Endothelial cell of umbilical vein (primary cell): Measurements from ENCODE around the gene KIF9. TPM values are rescaled to one million over a fixed set of nuclear protein-coding genes. Genes with fewer than 3 reads are reported as not detected.
"Not testable (repeated sequence)": the region's sequence is repeated elsewhere in the genome, so short reads cannot be mapped to it uniquely, and the experiment has no call there.

Experiments used
- BruUV-seq: library from RNA; stranded (reverse); fragments of 400-500 nt; replicated peaks from 2 replicates; lab custom pipeline; 2021; lab: Mats Ljungman, UMichigan
- CTCF ChIA-PET: fragments of 300-600, 350-600 bp; sonication (Branson Sonifier 250); formaldehyde crosslinking; loops from one replicate; lab custom pipeline; 2021; ENCODE audit warnings: antibody characterized with exemption, inconsistent platforms; lab: Charles Lee
- POLR2A ChIA-PET: fragments of 300-600, 350-600 bp; sonication (Branson Sonifier 250); formaldehyde crosslinking; loops from one replicate; lab custom pipeline; 2021; ENCODE audit warnings: antibody characterized with exemption, inconsistent platforms; lab: Charles Lee
- DNase-seq: peaks from one replicate; pipeline ENCODE4 v3.0.0-alpha.2; 2011; ENCODE audit warnings: low read depth, low spot score
- FAIRE-seq: peaks from 2 replicates; lab custom pipeline; 2011; peaks lifted over from hg19 to GRCh38; lab: Jason Lieb, UNC
- H2AFZ ChIP-seq: 2 replicates; pipeline ENCODE4 v1.6.0; 2012; ENCODE audit warnings: low read depth, low read length, control low read depth, inconsistent platforms
- H3K27ac ChIP-seq: 2 replicates; pipeline ENCODE4 v1.5.1; 2011; ENCODE audit warnings: low read depth, mild to moderate bottlenecking, control low read depth, low read length, moderate library complexity; ENCODE audit not compliant: insufficient read depth
- H3K27me3 ChIP-seq, 2 experiments: 2 replicates each; pipeline versions ENCODE4 v1.6.0 to v1.6.1; 2011; ENCODE audit warnings: low read length in 2 of 2, mixed read lengths in 1 of 2; ENCODE audit not compliant: control insufficient read depth in 2 of 2, insufficient read depth in 2 of 2
- H3K36me3 ChIP-seq, 2 experiments: 2 replicates in 1 of 2; 3 replicates in 1 of 2; pipeline ENCODE4 v1.5.1; 2011; ENCODE audit warnings: low read length in 2 of 2, mild to moderate bottlenecking in 1 of 2, moderate library complexity in 1 of 2; ENCODE audit not compliant: control insufficient read depth in 2 of 2, insufficient read depth in 2 of 2; ENCODE audit errors: extremely low read depth in 1 of 2
- H3K4me1 ChIP-seq: 3 replicates; pipeline ENCODE4 v1.5.1; 2011; ENCODE audit warnings: mild to moderate bottlenecking, low read length; ENCODE audit not compliant: control insufficient read depth, insufficient read depth; ENCODE audit errors: extremely low read depth
- H3K4me2 ChIP-seq: 2 replicates; pipeline ENCODE4 v1.6.1; 2011; ENCODE audit warnings: low read length, control low read depth, mixed read lengths; ENCODE audit not compliant: insufficient read depth
- H3K4me3 ChIP-seq, 3 experiments: fragments of 200-600 bp in 1 of 3; sonication (generic), shearing (Covaris generic) in 1 of 3; replicated peaks in 1 of 3; 2 replicates each; pipeline ENCODE4 v1.5.1; 2011 to 2016; ENCODE audit warnings: control low read depth in 3 of 3, low read length in 3 of 3, mild to moderate bottlenecking in 2 of 3, inconsistent platforms in 1 of 3, low read depth in 1 of 3, moderate library complexity in 1 of 3; ENCODE audit not compliant: insufficient read depth in 1 of 3
- H3K79me2 ChIP-seq: 2 replicates; pipeline ENCODE4 v1.6.0; 2012; ENCODE audit warnings: low read length, inconsistent platforms; ENCODE audit not compliant: control insufficient read depth, insufficient read depth
- H3K9ac ChIP-seq: replicated peaks from 2 replicates; pipeline ENCODE3; 2011; ENCODE audit warnings: low read length, control low read depth; ENCODE audit not compliant: insufficient read depth; ENCODE audit errors: extremely low read depth
- H3K9me1 ChIP-seq: replicated peaks from 3 replicates; pipeline ENCODE4 v1.6.0; 2011; ENCODE audit warnings: mild to moderate bottlenecking, low read length; ENCODE audit not compliant: control insufficient read depth, insufficient read depth; ENCODE audit errors: extremely low read depth
- H3K9me3 ChIP-seq: replicated peaks from 2 replicates; pipeline ENCODE4 v1.5.1; 2012; ENCODE audit warnings: low read length, inconsistent platforms; ENCODE audit not compliant: control insufficient read depth, insufficient read depth
- H4K20me1 ChIP-seq: replicated peaks from 2 replicates; pipeline ENCODE3; 2011; ENCODE audit warnings: mild to moderate bottlenecking, low read length; ENCODE audit not compliant: control insufficient read depth, insufficient read depth; ENCODE audit errors: extremely low read depth
- EZH2 ChIP-seq: IDR thresholded peaks from 2 replicates; pipeline ENCODE4 v1.6.1; 2012; ENCODE audit warnings: borderline replicate concordance, low read depth, mild to moderate bottlenecking, moderate library complexity, low read length, inconsistent platforms; ENCODE audit not compliant: severe bottlenecking
- FOS ChIP-seq: IDR thresholded peaks from 2 replicates; pipeline ENCODE4 v1.6.1; 2011; ENCODE audit warnings: mild to moderate bottlenecking, low read length, moderate library complexity, borderline replicate concordance; ENCODE audit not compliant: insufficient read depth
- GATA2 ChIP-seq: IDR thresholded peaks from 2 replicates; pipeline ENCODE4 v1.7.0; 2011; ENCODE audit warnings: low read depth, mild to moderate bottlenecking, moderate library complexity, mixed read lengths, low read length; ENCODE audit not compliant: insufficient read length, insufficient read depth
- JUN ChIP-seq: IDR thresholded peaks from 2 replicates; pipeline ENCODE4 v1.6.1; 2011; ENCODE audit warnings: borderline replicate concordance, low read depth; ENCODE audit not compliant: insufficient read length, insufficient read depth
- MYC ChIP-seq: IDR thresholded peaks from one replicate; pipeline ENCODE4 v1.6.1; 2011; ENCODE audit warnings: mild to moderate bottlenecking, low read depth, low read length
- POLR2A ChIP-seq: IDR thresholded peaks from 2 replicates; pipeline ENCODE4 v1.6.1; 2012; ENCODE audit warnings: low read depth, mild to moderate bottlenecking, control low read depth, low read length
- POLR2AphosphoS5 ChIP-seq: IDR thresholded peaks from 2 replicates; pipeline ENCODE4 v1.6.1; 2012; ENCODE audit warnings: low read depth, mild to moderate bottlenecking, control low read depth, low read length, moderate library complexity; ENCODE audit not compliant: insufficient read depth
- dilution Hi-C: fragments of 300-500 bp; cut with MboI; formaldehyde crosslinking; loops from one replicate; pipeline ENCODE4 v1.15.0; 2019; ENCODE audit warnings: low sequenced_read_pairs; ENCODE audit not compliant: extremely low pct_ligation_motif_present
- intact Hi-C: fragments of 100-400 bp; cut with micrococcal nuclease; formaldehyde crosslinking; loops from one replicate; pipeline ENCODE4 v1.10.0; 2022
- polyA plus RNA-seq, 4 experiments: library from polyadenylated mRNA; depleted of rRNA in 3 of 4; stranded (reverse) in 3 of 4; unstranded in 1 of 4; fragments of >200 nt; gene quantifications; 2 replicates each; pipeline versions ENCODE4 v1.2.1 to v1.2.3, GENCODE V29; 2011 to 2012; ENCODE audit warnings: missing spikeins in 1 of 4
- total RNA-seq: library from RNA; stranded (reverse); gene quantifications from 2 replicates; pipeline ENCODE4 v1.2.3, GENCODE V29; 2021
- TF ChIP-seq, protein P1 (sequence below): IDR thresholded peaks from 2 replicates; pipeline ENCODE4 v1.6.1; 2011; ENCODE audit not compliant: insufficient read depth, insufficient read length
- TF ChIP-seq, protein P2 (sequence below), 2 donors: IDR thresholded peaks; 1 replicate in 1 of 2; 2 replicates in 1 of 2; pipeline ENCODE4 v1.5.1; 2011; ENCODE audit warnings: low read length in 2 of 2, mild to moderate bottlenecking in 2 of 2, moderate library complexity in 2 of 2, control low read depth in 1 of 2, inconsistent platforms in 1 of 2, low read depth in 1 of 2; ENCODE audit not compliant: insufficient read depth in 1 of 2; ENCODE audit errors: extremely low read depth in 1 of 2

Gene KIF9
- total and polyA plus RNA-seq, 2 donors (not counting 3 experiments of a cell fraction or from before 2014, with no cell fraction given): 20.5 to 22.4 TPM

DNA sequence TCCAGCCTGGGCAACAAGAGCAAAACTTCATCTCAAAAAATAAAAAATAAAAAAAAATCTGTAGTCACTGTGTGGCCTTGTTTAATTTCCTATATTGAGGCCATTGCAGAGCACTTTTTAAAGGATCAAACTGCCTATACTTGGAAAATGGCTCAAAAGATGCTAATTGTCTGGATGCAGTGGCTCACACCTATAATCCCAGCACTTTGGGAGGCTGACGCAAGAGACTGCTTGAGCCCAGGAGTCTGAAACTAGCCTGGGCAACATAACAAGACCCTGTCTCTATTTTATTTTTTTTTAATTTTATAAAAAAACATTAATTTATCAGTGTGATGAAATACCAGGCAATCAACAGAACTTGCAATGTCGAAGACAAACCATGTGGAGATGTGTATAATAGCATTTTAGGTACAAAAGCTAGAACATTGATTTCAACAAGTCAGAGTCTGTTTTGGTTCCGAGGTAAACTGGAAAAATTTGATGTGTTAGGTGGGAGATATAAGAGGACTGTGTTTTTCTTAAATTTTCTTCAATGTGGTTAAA, 71.7 kb downstream of the KIF9 start:
- BruUV-seq: no TSS peak
- POLR2A ChIA-PET: no interaction called here

DNA sequence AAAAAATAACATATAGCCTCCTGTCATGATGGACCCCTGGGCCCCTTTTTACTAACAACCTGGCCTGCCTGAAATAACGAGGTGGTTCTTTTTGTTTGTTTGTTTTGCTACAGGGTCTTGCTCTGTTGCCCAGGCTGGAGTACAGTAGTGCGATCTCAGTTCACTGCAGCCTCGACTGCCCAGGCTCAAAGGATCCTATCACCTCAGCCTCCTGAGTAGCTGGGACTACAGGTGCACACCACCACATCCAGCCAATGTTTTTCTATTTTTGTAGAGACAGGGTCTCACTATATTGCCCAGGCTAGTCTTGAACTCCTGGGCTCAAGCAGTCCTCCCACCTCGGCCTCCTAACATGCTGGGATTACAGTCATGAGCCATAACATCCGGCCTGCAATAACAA, 76.6 kb downstream of the KIF9 start:
- H3K79me2 ChIP-seq, H3K9me3 ChIP-seq, H3K27me3 ChIP-seq, H3K9ac ChIP-seq, H3K4me2 ChIP-seq, H3K4me3 ChIP-seq, CTCF ChIA-PET, H3K36me3 ChIP-seq, H3K27ac ChIP-seq, H4K20me1 ChIP-seq, intact Hi-C loops, H3K4me1 ChIP-seq, dilution Hi-C loops, H2AFZ ChIP-seq, H3K9me1 ChIP-seq, DNase-seq, BruUV-seq, FAIRE-seq, POLR2A ChIA-PET: not testable (repeated sequence)

More for the DNA sequence above, 71.7 kb downstream of the KIF9 start:
- CTCF ChIA-PET: no interaction called here
- Histone ChIP-seq H3K9me3 (no peaks in the 10 kb centered on the region), H4K20me1 (no peaks in the 10 kb centered on the region), H3K27ac (no peak overlapping the region), H3K9me1 (no peaks in the 10 kb centered on the region), H3K27me3 (no peaks in the 10 kb centered on the region), H3K4me3 (no peak overlapping the region), H3K9ac (no peak overlapping the region), H3K4me2 (no peak overlapping the region), H3K36me3 (no peaks in the 10 kb centered on the region), H3K79me2 (no peaks in the 10 kb centered on the region), H2AFZ (no peak overlapping the region), H3K4me1 (no peaks in the 10 kb centered on the region)
- dilution Hi-C loops (no loop called here), intact Hi-C loops (no loop called here)
- TF ChIP-seq MYC: no peak
- TF ChIP-seq, protein P1, sequence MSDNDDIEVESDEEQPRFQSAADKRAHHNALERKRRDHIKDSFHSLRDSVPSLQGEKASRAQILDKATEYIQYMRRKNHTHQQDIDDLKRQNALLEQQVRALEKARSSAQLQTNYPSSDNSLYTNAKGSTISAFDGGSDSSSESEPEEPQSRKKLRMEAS: no peak
- no peak for TF ChIP-seq FOS
- TF ChIP-seq, protein P2, sequence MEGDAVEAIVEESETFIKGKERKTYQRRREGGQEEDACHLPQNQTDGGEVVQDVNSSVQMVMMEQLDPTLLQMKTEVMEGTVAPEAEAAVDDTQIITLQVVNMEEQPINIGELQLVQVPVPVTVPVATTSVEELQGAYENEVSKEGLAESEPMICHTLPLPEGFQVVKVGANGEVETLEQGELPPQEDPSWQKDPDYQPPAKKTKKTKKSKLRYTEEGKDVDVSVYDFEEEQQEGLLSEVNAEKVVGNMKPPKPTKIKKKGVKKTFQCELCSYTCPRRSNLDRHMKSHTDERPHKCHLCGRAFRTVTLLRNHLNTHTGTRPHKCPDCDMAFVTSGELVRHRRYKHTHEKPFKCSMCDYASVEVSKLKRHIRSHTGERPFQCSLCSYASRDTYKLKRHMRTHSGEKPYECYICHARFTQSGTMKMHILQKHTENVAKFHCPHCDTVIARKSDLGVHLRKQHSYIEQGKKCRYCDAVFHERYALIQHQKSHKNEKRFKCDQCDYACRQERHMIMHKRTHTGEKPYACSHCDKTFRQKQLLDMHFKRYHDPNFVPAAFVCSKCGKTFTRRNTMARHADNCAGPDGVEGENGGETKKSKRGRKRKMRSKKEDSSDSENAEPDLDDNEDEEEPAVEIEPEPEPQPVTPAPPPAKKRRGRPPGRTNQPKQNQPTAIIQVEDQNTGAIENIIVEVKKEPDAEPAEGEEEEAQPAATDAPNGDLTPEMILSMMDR (IDR thresholded peaks at IDR 0.05; ENCODE audit: extremely low read depth in 1 of 2, insufficient read depth in 1 of 2, low read depth in 1 of 2, low read length in 2 of 2): no peak
- no peak for TF ChIP-seq GATA2
- TF ChIP-seq POLR2AphosphoS5: no peak
- TF ChIP-seq EZH2: no peak
- no peak for TF ChIP-seq JUN
- TF ChIP-seq POLR2A: no peak
- FAIRE-seq: no peak
- DNase-seq: no peak
